GM18861 (cell line): ENCODE measurements around the gene P4HTM.
"Not testable (repeated sequence)": the region's sequence is repeated elsewhere in the genome, so short reads cannot be mapped to it uniquely, and the experiment has no call there.

Experiments used
- ATAC-seq: cut with Tn5 transposase; IDR thresholded peaks from one replicate; pipeline ENCODE4 v1.9.1; 2021; ENCODE audit not compliant: unreplicated experiment

The P4HTM gene

DNA sequence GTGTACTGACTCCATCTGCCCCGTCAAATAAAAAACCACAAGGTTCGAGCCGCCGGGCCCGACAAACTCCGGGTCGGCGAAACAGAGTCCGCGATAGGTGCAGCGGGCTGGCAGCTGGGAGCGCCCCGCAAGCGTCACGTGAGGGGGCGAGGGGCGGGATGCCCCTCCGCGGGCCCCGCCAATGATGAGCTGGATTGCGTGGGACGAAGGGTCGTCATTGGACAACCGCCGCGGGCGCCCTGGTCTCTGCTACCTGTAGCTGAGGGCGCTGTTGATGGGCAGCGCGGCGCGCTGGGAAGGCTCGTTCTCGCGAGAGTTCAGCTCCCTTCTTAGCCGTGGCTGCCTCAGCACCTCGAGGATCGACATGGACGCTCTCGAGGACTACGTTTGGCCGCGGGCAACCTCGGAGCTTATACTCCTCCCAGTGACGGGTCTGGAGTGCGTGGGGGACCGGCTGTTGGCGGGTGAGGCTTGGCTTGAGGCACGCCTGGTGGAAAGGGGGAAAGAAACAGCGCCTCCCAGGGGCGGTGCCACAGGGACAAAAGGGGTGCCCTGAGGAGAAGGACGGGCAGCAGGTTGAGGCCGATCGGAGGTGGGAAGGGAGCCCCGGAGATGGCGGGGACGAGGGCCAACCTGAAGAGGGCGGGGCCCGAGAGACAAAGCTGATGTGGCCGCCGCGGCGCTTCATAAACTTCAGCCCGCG lies 17.2 kb downstream of the P4HTM start, which contains the start of gene WDR6:
TSS of gene WDR6 (plus strand) at position 324 of the 703 bp plus-strand sequence. CDS start at position 365, 41 bp downstream.
- ATAC-seq = peak; percentile 85

DNA sequence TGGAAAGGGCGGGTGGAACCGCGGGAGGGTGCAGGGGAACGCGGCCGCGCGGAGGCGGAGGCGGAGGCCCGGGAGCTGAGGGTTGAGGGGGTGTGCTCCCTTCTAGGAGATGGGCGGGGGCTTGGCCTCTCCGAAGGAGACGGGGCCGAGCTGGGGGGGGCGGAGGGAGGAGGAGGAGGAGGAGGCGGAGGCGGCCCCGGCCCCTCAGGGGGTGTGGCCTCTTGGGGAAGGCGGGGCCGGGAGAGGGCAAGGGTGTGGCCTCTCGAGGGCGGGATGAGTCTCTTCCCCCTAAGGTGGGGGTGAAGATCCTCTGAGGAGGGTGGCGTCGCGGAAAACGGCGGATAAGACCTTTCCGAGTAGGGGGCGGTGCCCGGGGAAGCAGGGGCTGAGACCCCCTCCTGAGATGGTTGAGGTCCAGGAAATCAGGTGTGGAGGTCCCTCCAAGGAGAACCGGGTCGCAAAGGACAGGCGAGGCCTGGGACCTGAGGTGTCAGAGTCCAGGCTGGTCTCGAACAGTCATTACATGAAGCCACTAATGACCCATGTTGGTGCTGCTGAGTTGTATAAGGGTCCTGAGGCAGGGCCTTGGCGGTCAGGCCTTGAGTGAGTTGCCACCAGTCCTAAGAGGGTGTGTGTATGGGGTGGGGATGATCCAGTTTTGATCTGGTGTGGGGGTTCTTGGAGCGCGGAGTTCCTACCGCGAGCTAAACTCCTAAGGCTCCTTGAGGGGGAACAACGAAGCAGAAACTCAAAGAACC lies 17.9 kb downstream of the P4HTM start:
- ATAC-seq = no peak

DNA sequence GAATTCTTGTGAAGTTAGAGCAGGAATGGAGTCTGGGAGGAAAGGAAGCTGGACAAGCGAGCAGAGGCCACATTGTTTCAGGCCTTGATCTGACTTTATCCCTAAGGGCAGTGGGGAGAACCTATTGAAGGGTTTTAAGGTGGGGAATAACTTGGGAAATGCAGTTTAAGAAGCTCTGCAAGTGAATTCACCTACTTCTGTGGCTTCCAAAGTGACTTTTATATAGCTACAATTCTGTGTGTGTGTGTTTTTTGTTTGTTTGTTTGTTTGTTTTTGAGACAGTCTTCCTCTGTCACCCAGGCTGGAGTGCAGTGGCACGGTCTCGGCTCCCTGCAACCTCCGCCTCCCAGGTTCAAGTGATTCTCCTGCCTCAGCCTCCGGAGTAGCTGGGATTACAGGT lies 18.6 kb downstream of the P4HTM start:
- not testable (repeated sequence) for ATAC-seq

DNA sequence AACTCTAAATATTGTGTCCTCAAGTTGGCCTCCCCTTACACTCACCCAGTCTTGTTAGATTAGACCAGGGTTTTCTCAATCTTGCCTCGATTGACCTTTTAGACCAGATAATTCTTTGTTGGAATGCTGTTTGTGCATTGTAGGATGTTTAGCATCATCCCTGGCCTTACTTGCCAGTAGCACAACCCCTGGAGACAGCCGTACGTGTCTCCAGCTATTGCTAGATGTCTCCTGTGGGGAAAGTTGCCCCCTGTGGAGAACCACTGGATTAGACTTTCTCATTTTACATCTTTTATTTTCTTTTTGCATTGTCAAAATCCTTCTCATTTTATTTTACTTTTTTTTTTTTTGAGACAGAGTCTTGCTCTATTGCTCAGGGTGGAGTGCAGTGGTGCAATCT lies 19.4 kb downstream of the P4HTM start:
- ATAC-seq = no peak

DNA sequence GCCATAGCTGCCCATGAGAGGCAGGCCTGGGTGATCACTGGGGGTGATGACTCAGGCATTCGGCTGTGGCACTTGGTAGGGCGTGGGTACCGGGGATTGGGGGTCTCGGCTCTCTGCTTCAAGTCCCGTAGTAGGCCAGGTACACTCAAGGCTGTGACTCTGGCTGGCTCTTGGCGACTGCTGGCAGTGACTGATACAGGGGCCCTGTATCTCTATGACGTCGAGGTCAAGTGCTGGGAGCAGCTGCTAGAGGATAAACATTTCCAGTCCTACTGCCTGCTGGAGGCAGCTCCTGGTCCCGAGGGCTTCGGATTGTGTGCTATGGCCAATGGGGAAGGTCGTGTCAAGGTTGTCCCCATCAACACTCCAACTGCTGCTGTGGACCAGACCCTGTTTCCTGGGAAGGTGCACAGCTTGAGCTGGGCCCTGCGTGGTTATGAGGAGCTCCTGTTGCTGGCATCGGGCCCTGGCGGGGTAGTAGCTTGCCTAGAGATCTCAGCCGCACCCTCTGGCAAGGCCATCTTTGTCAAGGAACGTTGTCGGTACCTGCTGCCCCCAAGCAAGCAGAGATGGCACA lies 22.5 kb downstream of the P4HTM start:
- no peak for ATAC-seq

DNA sequence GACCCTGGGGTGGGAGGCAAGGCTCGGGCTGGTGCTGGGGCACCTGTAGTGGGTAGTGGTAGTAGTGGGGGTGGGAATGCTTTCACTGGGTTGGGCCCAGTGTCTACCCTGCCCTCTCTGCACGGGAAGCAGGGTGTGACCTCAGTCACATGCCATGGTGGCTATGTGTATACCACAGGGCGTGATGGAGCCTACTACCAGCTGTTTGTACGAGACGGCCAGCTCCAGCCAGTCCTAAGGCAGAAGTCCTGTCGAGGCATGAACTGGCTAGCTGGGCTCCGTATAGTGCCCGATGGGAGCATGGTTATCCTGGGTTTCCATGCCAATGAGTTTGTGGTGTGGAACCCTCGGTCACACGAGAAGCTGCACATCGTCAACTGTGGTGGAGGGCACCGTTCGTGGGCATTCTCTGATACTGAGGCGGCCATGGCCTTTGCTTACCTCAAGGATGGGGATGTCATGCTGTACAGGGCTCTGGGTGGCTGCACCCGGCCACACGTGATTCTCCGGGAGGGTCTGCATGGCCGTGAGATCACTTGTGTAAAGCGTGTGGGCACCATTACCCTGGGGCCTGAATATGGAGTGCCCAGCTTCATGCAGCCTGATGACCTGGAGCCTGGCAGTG lies 23.2 kb downstream of the P4HTM start:
- ATAC-seq = no peak

DNA sequence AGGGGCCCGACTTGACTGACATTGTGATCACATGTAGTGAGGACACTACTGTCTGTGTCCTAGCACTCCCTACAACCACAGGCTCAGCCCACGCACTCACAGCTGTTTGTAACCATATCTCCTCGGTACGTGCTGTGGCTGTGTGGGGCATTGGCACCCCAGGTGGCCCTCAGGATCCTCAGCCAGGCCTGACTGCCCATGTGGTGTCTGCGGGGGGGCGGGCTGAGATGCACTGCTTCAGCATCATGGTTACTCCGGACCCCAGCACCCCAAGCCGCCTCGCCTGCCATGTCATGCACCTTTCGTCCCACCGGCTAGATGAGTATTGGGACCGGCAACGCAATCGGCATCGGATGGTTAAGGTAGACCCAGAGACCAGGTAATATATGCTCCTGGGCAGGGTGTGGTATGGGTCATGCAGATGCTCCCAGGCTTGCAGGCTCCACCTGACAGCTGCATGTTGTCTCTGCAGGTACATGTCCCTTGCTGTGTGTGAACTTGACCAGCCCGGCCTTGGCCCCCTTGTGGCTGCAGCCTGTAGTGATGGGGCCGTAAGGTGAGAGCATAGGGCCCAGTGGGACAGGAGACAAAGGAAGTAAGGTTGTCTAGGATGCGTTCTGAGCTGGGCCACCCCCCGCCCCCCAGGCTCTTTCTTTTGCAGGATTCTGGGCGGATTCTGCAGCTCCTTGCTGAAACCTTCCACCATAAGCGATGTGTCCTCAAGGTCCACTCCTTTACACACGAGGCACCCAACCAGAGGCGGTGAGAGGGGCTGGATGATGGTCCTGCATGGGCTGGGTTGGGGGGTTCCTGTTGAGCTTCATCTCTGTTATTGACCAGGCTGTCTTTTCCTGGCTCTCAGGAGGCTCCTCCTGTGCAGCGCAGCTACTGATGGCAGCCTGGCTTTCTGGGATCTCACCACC lies 24.0 kb downstream of the P4HTM start:
- no peak for ATAC-seq

DNA sequence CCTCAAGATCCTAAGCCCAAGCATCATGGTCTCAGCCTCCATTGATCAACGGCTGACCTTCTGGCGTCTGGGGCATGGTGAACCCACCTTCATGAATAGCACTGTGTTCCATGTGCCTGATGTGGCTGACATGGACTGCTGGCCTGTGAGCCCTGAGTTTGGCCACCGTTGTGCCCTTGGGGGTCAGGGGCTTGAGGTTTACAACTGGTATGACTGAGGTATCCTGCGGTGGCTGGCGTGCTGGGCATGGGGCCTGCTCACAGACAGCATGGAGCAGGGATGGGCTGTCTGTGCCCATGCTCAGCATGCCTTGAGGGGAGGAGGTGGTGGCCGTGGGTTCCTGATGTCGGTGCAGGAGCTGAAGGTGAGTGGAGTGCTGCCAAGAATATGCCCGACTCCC lies 25.0 kb downstream of the P4HTM start:
- no peak for ATAC-seq

DNA sequence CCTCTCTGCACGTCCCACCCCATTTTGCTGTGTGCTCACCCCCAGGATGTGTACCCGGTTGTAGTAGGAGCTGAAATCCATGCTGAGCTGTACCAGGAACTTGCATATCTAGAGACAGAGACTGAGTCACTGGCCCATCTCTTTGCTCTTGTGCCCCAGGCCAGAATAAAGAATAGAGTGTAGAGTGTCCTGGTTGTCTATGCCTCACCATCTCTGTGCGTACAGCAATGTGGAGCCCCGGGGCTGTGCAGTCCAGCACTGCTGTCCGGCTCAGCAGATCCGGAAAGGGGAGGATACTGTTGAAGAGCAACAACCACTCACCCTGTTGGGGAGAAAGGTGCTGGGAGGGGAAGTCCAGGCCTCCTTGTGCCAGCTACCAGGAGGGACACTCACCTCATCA lies 25.7 kb downstream of the P4HTM start:
- no peak for ATAC-seq

DNA sequence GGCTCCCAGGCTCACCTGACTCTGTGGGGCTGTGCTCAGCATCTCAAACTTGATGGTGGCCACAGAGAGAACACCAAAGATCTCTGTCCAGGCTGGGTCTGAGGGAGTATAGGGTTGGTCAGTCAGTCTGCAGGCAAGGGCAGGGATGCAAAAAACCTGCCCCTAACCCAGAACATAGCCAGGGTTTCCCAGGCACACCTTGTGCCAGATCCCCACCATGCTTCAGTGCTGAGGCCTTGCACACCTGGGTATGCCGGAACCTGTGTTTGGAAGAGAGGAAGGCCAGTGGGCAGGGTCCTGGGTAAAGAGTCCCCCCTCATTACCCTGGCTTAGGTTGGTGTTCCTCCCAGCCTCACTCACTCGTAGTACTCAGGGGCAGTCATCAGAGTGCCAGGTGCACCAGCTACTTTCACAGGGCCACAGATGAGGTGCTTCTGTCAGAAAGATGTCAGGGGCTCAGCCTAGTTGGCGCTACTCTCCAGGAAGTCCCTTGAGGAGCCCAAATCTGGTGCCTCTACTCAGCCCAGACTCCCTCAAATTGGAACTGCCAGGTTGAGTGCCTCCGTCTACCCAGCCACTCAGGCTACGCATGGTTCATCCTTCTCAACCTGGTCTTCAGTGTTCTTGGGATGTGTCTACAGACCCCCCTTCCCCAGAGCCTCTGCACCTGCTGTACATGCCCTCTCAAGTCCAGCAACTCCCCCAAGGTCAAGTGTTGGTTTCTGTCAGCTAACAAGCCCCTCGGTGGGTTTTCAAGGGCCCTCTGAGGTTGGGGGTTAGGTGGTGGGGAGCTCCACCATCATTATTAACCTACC lies 26.6 kb downstream of the P4HTM start:
- ATAC-seq = no peak

DNA sequence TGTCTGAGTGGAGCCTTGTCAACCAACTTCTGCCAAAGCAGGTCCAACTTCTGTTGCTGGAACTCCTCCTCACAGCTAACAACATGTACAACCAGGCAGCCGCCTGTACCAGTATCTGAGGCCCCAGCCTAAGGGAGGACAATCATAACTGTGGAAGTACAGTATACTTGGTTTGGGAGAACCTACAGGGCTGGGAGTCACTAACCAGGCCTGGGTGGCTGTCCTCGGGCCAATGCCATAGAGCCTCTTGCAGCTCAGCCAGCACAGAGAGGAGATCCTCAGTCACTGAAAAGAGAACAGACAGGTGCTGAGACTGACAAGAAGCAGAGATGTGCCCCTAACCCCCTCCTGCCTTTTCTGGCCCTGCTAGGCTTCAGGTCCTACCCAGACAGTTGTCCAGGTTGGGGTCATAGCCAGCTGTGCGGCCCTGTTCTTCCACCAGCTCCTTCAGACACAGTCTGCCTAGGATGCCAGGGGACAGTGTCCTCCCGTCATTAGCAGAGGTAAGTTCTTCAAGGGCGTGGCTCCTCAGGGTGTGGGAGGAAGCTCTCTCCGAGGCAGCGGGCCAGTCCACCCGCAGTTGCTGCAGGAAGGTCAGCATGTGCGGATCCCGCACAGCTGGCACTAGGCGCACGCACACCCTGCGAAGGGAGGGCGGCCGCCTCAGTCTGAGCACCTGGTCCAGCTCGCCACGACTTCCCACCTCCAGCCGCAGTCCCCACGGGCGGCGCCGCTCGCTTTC lies 27.4 kb downstream of the P4HTM start:
- no peak for ATAC-seq

DNA sequence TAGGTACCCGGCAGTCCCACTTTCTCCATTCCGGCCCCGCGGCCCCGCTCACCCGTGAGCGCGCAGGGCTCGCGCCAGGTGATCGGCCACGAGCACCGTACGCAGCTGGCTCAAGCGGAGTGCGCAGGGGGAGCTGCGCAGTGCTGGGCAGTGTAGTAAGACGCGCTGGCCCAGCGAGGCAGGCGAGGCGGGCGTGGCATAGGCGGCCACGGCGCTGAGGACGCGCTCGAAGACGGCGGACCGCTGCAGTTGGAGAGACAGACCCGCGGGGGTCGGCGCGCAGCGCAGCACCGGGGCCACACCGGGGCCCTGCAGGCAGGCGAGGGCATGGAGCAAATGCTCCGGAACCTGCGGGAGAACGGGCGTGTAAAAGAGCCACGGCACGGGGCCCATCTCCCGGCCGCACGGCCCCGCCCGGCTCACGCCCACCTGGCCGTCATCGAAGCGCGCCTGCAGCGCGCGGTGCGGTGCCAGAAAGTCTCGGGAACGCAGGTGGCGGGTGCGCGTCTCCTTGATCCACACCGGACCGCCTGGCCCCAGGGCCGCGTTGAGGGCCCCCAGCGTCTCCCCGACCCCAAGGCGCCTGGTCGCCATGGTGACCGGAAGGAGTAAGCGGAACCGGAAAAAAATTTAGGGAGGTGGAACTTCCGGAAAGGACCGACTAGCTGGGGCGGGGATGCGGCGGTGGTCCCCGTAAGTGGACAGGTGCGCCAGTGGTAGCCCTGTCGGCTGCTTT lies 28.1 kb downstream of the P4HTM start, which contains the start of gene DALRD3:
TSS of gene DALRD3 (minus strand) at position 610 of the 736 bp plus-strand sequence. CDS start at position 594, 16 bp downstream.
- no peak for ATAC-seq

DNA sequence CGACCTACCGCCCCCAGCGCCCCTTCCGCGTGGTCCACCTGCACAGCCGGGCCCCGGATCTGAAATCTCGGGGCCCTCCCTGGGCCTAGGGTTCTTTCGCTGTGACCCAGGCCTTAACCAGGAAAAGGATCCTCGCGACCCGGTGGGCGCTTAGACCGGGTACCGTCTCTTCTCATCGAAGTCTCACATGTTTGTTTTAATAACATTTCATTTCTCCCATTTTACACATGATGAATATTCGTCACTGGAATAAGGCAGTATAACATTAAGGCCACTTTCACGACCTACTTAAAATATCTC lies 28.6 kb downstream of the P4HTM start:
- ATAC-seq = no peak

DNA sequence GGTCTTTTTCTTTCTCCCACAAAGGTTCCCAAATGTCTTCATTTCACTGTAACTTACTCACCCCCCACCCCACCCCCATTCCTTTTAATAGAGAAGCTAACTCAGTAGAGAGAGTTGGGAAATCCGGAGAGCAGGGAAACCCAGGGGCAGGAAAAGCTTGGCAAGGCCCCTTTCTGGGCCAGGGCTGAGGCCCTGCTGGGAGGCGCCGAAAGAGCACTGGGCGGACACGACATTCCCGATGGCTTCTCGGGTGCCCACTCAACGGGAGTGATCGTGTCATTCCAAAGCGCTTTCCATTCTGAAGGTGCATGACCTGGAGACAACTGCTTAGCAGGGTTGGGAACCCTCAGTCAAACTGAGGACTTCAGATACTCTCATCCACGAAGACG lies 29.9 kb downstream of the P4HTM start:
- ATAC-seq = no peak

DNA sequence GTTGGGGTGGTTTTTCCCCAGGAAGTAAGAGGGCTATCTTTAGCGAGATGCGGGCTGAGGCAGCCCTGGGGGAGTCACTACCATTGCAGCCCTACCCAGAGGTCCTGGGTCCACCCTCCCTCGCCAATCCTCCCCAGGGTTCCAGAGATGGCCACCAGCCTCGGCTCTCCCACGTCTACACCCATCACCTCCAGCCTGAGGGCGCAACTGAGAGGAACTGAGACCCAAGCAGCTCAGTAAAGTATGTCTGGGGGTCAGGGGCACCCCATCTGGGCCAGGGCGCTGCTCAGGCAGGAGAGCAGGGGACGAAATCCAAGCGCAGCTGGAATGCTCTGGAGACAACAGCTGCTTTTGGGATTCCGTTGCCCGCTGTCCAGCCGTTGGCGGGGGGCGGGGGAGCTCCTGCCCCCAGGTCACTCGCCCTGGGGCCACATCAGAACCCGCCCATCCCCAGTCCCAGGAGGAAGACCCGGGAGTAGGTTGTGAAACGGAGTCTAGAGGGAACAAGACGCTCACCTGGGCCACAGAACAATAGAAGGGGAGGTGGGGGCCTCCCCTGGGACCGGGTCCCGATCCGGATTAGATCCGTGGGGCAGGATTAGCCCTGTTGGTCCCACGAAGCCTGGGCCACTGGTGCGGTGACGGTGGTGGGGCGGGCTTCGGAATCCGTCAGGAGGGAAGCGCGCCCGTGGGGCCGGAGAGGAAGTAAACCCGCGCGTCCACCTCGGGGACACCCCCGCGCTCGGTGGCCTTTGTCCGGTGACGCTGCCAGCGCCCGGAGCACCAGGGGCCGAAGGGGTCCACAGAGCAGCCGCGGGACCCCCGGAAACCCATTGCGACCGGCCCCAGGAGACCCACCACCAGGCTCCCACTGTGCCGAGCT lies 30.5 kb downstream of the P4HTM start:
- no peak for ATAC-seq

DNA sequence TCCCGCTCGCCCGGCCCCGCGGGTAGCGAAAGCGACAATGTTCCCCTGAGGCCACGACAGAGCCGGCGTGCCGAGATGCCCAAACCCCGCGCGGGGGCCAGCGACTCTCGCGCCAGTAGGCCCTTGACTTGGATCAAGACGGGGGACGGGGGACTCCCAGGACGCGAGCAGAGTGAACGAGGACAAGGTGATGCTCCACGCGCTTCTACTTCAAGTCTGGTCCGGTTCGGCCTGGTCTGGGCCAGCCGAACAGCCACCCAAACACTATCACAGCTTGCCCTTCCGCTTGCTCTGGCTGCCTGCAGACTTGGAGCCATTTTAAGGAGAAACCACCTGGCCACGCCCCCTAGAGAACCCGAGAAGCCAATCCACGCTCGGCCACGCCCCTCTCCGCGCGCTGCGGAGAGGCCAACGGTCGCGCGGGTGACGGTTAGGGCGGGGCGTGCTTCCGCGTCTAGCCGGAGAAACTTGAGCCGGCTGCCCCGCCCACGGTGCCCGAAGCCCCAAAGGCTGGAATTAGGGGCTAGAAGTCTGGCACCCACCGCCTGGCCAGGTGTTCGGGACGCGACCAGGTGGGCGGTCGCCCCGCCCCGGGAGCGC lies 31.3 kb downstream of the P4HTM start:
- ATAC-seq = peak; percentile 37
